Measurements from ENCODE around the gene TSTD2.
"Not testable (repeated sequence)": the region's sequence is repeated elsewhere in the genome, so short reads cannot be mapped to it uniquely, and the experiment has no call there.

TSTD2 gene

GRCh38 chr9:97581590-97581989, 51.6 kb downstream of the TSTD2 start:
- DNase-seq: not testable (repeated sequence)

- DNase-seq: no peak
Measured at GRCh38 chr9:97579914-97580313, 53.3 kb downstream of the TSTD2 start.

- DNase-seq: no peak
Measured at GRCh38 chr9:97578846-97579245, 54.3 kb downstream of the TSTD2 start.

GRCh38 chr9:97577051-97577450, 56.1 kb downstream of the TSTD2 start:
- DNase-seq: no peak

- no peak for DNase-seq
Measured at GRCh38 chr9:97575673-97576200, 57.4 kb downstream of the TSTD2 start.

- DNase-seq: not testable (repeated sequence)
Measured at GRCh38 chr9:97574921-97575672, 58.1 kb downstream of the TSTD2 start.

GRCh38 chr9:97574101-97574571, 59.0 kb downstream of the TSTD2 start:
- not testable (repeated sequence) for DNase-seq

- no peak for DNase-seq
Measured at GRCh38 chr9:97573482-97574073, 59.6 kb downstream of the TSTD2 start.

- no peak for DNase-seq
Measured at GRCh38 chr9:97572892-97573365, 60.2 kb downstream of the TSTD2 start.

- DNase-seq: no peak
Measured at GRCh38 chr9:97572196-97572891, 60.8 kb downstream of the TSTD2 start.

GRCh38 chr9:97571664-97572063, 61.5 kb downstream of the TSTD2 start:
- no peak for DNase-seq

GRCh38 chr9:97570899-97571298, 62.3 kb downstream of the TSTD2 start:
- no peak for DNase-seq

GRCh38 chr9:97568461-97569275, 64.5 kb downstream of the TSTD2 start:
- DNase-seq: no peak

- DNase-seq: no peak
Measured at GRCh38 chr9:97567894-97568202, 65.3 kb downstream of the TSTD2 start.

GRCh38 chr9:97567182-97567893, 65.8 kb downstream of the TSTD2 start:
- DNase-seq: no peak

GRCh38 chr9:97565262-97565661, 67.9 kb downstream of the TSTD2 start:
- DNase-seq: no peak

GRCh38 chr9:97564291-97565175, 68.6 kb downstream of the TSTD2 start:
- no peak for DNase-seq

- no peak for DNase-seq
Measured at GRCh38 chr9:97563458-97564135, 69.6 kb downstream of the TSTD2 start.

GRCh38 chr9:97562542-97562941, 70.6 kb downstream of the TSTD2 start:
- no peak for DNase-seq

GRCh38 chr9:97561501-97561900, 71.7 kb downstream of the TSTD2 start:
- no peak for DNase-seq
